ENCODE results near the gene ZNF783.

The ZNF783 gene

GRCh38 chr7:149281508-149282330, 19.7 kb downstream of the ZNF783 start:
- DNase-seq (ENCODE audit: low read depth in 2 of 2): no peak

GRCh38 chr7:149282331-149282655, 20.3 kb downstream of the ZNF783 start:
- no peak for DNase-seq (ENCODE audit: low read depth in 2 of 2)

GRCh38 chr7:149283321-149283720, 21.3 kb downstream of the ZNF783 start:
- no peak for DNase-seq (ENCODE audit: low read depth in 2 of 2)

- peak in 1 of 2 donors; percentile 28 for DNase-seq (ENCODE audit: low read depth in 2 of 2)
Observed at GRCh38 chr7:149284343-149284742, 22.3 kb downstream of the ZNF783 start.

GRCh38 chr7:149284850-149285585, 23.0 kb downstream of the ZNF783 start:
- DNase-seq (ENCODE audit: low read depth in 2 of 2): peak; percentile 94 to 96

GRCh38 chr7:149285603-149286002, 23.6 kb downstream of the ZNF783 start:
- no peak for DNase-seq (ENCODE audit: low read depth in 2 of 2)

- no peak for DNase-seq (ENCODE audit: low read depth in 2 of 2)
Observed at GRCh38 chr7:149286811-149287400, 24.9 kb downstream of the ZNF783 start.

- no peak for DNase-seq (ENCODE audit: low read depth in 2 of 2)
Observed at GRCh38 chr7:149287622-149288021, 25.6 kb downstream of the ZNF783 start.

- DNase-seq (ENCODE audit: low read depth in 2 of 2): no peak
Observed at GRCh38 chr7:149289262-149289661, 27.3 kb downstream of the ZNF783 start.

- DNase-seq (ENCODE audit: low read depth in 2 of 2): no peak
Observed at GRCh38 chr7:149289856-149290255, 27.9 kb downstream of the ZNF783 start.

GRCh38 chr7:149291036-149291780, 29.2 kb downstream of the ZNF783 start:
- DNase-seq (ENCODE audit: low read depth in 2 of 2): no peak

GRCh38 chr7:149291781-149292461, 29.9 kb downstream of the ZNF783 start:
- DNase-seq (ENCODE audit: low read depth in 2 of 2): no peak

GRCh38 chr7:149292462-149292823, 30.4 kb downstream of the ZNF783 start:
- DNase-seq (ENCODE audit: low read depth in 2 of 2): no peak

GRCh38 chr7:149293338-149293737, 31.3 kb downstream of the ZNF783 start:
- no peak for DNase-seq (ENCODE audit: low read depth in 2 of 2)

GRCh38 chr7:149293946-149294633, 32.1 kb downstream of the ZNF783 start:
- no peak for DNase-seq (ENCODE audit: low read depth in 2 of 2)

GRCh38 chr7:149294634-149295480, 32.9 kb downstream of the ZNF783 start:
- DNase-seq (ENCODE audit: low read depth in 2 of 2): no peak

GRCh38 chr7:149295481-149295850, 33.5 kb downstream of the ZNF783 start:
- no peak for DNase-seq (ENCODE audit: low read depth in 2 of 2)

- no peak for DNase-seq (ENCODE audit: low read depth in 2 of 2)
Observed at GRCh38 chr7:149296368-149296767, 34.4 kb downstream of the ZNF783 start.

GRCh38 chr7:149297034-149297755, 35.2 kb downstream of the ZNF783 start:
- DNase-seq (ENCODE audit: low read depth in 2 of 2): no peak

Measured in stimulated activated CD8-positive, alpha-beta memory T cell treated with anti-CD3 and anti-CD28 coated beads, Interleukin-2, amount 100 ng/mL, for 1 hour (primary cell).